Smooth muscle cell (in vitro differentiated cells): ENCODE results near the gene MSL1. TPM values are rescaled to one million over a fixed set of nuclear protein-coding genes. Genes with fewer than 3 reads are reported as not detected.

Source experiments
- DNase-seq: peaks from one replicate; lab custom pipeline; 2025; ENCODE audit not compliant: unreplicated experiment; lab: John Stamatoyannopoulos, UW
- H2AFZ ChIP-seq: fragments of 200-600 bp; sonication (generic); 2 replicates; pipeline ENCODE4 v1.6.0; 2016; ENCODE audit warnings: antibody characterized with exemption, low read depth, mild to moderate bottlenecking
- H3F3A ChIP-seq: fragments of 200-600 bp; sonication (generic); 2 replicates; pipeline ENCODE4 v1.6.0; 2017; ENCODE audit warnings: antibody characterized with exemption, low read depth
- H3K27ac ChIP-seq: fragments of 200-600 bp; sonication (generic); 2 replicates; pipeline ENCODE4 v1.5.1; 2016; ENCODE audit warnings: low read depth, mild to moderate bottlenecking
- H3K27me3 ChIP-seq: fragments of 200-600 bp; sonication (generic); 2 replicates; pipeline ENCODE4 v1.6.1; 2016; ENCODE audit warnings: low read depth, mild to moderate bottlenecking
- H3K36me3 ChIP-seq: fragments of 200-600 bp; sonication (generic); 2 replicates; pipeline ENCODE4 v1.5.1; 2016; ENCODE audit warnings: low read depth
- H3K4me1 ChIP-seq: fragments of 200-600 bp; sonication (generic); 2 replicates; pipeline ENCODE4 v1.5.1; 2016; ENCODE audit warnings: low read depth
- H3K4me2 ChIP-seq: fragments of 200-600 bp; sonication (generic); 2 replicates; pipeline ENCODE4 v1.6.0; 2016; ENCODE audit warnings: mild to moderate bottlenecking
- H3K4me3 ChIP-seq: fragments of 200-600 bp; sonication (generic); 2 replicates; pipeline ENCODE4 v1.5.1; 2016; ENCODE audit warnings: mild to moderate bottlenecking
- H3K79me2 ChIP-seq: fragments of 200-600 bp; sonication (generic); 2 replicates; pipeline ENCODE4 v1.6.0; 2016; ENCODE audit warnings: low read depth, mild to moderate bottlenecking
- H3K9ac ChIP-seq: fragments of 200-600 bp; sonication (generic); 2 replicates; pipeline ENCODE4 v1.6.0; 2016; ENCODE audit warnings: low read depth
- H3K9me3 ChIP-seq: fragments of 200-600 bp; sonication (generic); replicated peaks from 2 replicates; pipeline ENCODE4 v1.5.1; 2016; ENCODE audit warnings: low read depth
- H4K20me1 ChIP-seq: fragments of 200-600 bp; sonication (generic); 2 replicates; pipeline ENCODE4 v1.6.0; 2016; ENCODE audit warnings: low read depth
- WGBS: methylation state at CpG from one replicate; pipeline ENCODE4 v1.1.7; 2016; ENCODE audit warnings: low lambda C conversion rate; 5-methylcytosine and 5-hydroxymethylcytosine counted together
- polyA plus RNA-seq: library from polyadenylated mRNA; unstranded; fragments of >200 nt; fragmentation: Nextera tagmentation; extraction: Ambion mirVana; gene quantifications from 2 replicates; pipeline ENCODE4 v1.2.1, GENCODE V29; 2016
- total RNA-seq: library from RNA; depleted of rRNA; stranded (reverse); fragments of >200 nt; gene quantifications from 2 replicates; pipeline ENCODE4 v1.2.3, GENCODE V29; 2014
- TF ChIP-seq, protein P1 (sequence below): fragments of 200-600 bp; sonication (generic); IDR thresholded peaks from 2 replicates; pipeline ENCODE4 v1.5.1; 2017; ENCODE audit warnings: borderline replicate concordance, mild to moderate bottlenecking, antibody characterized with exemption; ENCODE audit not compliant: insufficient read depth, poor library complexity, severe bottlenecking

Gene MSL1
- total and polyA plus RNA-seq, 2 experiments from 2014 or later = 24.6 to 74.9 TPM

DNA sequence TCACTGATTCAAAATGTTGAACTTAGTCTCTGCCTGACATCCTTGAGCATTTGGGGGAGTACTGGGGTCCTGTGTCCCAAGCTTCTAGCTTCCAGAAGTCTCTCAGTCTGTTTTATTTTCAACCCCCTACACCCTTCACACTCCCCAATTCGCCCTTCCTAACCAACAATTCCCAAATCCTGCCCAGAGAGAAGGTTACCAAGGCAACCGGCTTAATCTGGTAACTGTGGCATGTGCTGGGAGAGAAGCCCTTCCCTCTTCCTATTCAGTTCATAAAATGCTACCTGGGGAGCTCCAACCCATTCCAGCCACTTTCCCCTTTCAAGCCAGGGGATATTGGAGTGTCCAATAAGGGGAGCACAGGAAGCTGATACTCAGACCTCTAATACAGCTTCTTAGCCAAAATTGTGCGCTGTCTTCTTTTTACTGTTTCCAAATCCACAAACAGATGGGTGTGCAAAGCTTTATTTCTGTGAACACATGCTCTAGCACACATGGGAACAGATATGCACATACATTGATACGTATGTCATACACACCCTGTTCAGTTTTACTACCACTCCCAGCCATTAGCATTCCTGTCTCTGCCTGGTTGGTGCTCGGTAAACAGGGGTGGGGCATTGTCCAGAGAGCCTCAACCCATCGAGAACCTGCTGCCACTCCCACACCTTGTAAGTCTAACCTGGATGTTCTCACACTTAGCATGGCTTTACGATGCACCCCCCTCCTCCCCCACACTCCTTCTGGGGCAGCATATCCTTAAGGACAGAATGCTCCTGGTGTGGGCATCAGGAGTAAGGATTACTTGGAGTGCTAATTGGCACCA, 54.4 kb downstream of the MSL1 start:
- H3F3A ChIP-seq = peaks cover 11% of the 10 kb centered on the region
- H3K27me3 ChIP-seq = no peaks in the 10 kb centered on the region
- no peak for DNase-seq
- TF ChIP-seq, protein P1, sequence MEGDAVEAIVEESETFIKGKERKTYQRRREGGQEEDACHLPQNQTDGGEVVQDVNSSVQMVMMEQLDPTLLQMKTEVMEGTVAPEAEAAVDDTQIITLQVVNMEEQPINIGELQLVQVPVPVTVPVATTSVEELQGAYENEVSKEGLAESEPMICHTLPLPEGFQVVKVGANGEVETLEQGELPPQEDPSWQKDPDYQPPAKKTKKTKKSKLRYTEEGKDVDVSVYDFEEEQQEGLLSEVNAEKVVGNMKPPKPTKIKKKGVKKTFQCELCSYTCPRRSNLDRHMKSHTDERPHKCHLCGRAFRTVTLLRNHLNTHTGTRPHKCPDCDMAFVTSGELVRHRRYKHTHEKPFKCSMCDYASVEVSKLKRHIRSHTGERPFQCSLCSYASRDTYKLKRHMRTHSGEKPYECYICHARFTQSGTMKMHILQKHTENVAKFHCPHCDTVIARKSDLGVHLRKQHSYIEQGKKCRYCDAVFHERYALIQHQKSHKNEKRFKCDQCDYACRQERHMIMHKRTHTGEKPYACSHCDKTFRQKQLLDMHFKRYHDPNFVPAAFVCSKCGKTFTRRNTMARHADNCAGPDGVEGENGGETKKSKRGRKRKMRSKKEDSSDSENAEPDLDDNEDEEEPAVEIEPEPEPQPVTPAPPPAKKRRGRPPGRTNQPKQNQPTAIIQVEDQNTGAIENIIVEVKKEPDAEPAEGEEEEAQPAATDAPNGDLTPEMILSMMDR = no peak
- no peak overlapping the region for H3K4me2 ChIP-seq
- no peak overlapping the region for H3K27ac ChIP-seq
- H3K9ac ChIP-seq = no peak overlapping the region
- H2AFZ ChIP-seq = no peak overlapping the region
- peaks cover 15% of the 10 kb centered on the region for H4K20me1 ChIP-seq
- no peaks in the 10 kb centered on the region for H3K9me3 ChIP-seq
- no peak overlapping the region for H3K4me3 ChIP-seq
- WGBS = 84% methylated on average over 7 of the region's 7 CpGs
- H3K4me1 ChIP-seq = peaks cover 6% of the 10 kb centered on the region
- no peaks in the 10 kb centered on the region for H3K79me2 ChIP-seq
- H3K36me3 ChIP-seq = no peaks in the 10 kb centered on the region

DNA sequence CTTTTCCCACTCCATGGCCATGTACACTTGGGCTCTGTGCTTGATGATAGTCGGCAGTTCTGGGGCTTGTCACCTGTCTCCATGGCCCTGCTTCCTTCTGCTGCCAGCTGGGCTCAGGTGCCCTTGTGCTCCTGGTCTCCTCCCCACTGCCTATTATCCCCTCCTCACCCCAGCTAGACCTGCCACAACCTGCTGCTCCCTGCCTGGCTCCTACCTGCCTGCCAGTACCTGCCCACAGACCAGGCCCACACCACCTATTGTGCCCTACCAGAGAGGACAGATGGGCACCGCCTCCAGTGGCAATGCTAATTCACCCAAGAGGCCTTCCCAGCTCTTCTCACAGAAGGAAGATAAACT, 55.0 kb downstream of the MSL1 start:
- H4K20me1 ChIP-seq = peaks cover 15% of the 10 kb centered on the region
- TF ChIP-seq, protein P1 = no peak
- H2AFZ ChIP-seq = no peak overlapping the region
- peak overlapping the region; percentile 100 for H3K4me2 ChIP-seq
- no peak overlapping the region for H3K27ac ChIP-seq
- no peaks in the 10 kb centered on the region for H3K9me3 ChIP-seq
- H3K79me2 ChIP-seq = no peaks in the 10 kb centered on the region
- H3F3A ChIP-seq = peaks cover 11% of the 10 kb centered on the region
- H3K9ac ChIP-seq = no peak overlapping the region
- H3K4me3 ChIP-seq = no peak overlapping the region
- H3K36me3 ChIP-seq = no peaks in the 10 kb centered on the region
- peaks cover 6% of the 10 kb centered on the region for H3K4me1 ChIP-seq
- no peaks in the 10 kb centered on the region for H3K27me3 ChIP-seq
- 92% methylated on average over 2 of the region's 2 CpGs for WGBS
- DNase-seq = no peak

DNA sequence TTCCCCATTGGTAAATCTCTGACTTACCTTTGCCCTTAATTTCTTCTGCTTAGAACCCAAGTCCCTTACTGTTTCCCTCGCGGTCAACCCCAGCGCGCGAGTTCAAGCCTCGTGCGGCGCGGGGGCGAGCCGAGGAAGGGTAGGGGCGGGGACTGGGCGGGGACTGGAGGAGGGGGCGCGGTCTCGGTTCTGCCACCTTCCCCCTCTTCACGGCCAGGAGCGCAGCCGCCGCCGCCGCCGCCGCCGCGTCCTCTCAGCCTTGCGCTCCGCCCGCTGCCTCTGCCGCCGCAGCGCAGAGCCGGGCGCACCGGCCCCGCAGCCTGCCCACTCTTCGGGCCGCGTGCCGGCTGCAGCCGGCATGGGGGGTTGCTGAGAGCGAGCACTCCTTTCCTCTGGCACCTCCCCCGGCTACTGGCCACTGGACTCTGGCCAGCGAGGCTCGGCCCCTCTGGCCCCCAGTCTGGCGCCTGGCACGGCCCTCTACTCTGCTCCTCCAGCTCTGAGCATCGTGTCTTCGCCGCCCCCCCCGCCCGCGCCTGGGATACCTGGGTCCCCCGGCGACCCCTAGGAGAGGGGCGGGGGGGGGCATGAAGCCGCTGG, 55.6 kb downstream of the MSL1 start, which contains the start of gene RAPGEFL1:
Gene RAPGEFL1 (plus strand): TSS at position 196 of the 600 bp plus-strand sequence. CDS start 392 bp downstream, at position 588.
- WGBS = 3% methylated on average over 30 of the region's 57 CpGs
- peak; percentile 42 for DNase-seq
- TF ChIP-seq, protein P1 = no peak
- no peak within 1 kb of the TSS for H3K27ac ChIP-seq
- no peak within 1 kb of the TSS for H2AFZ ChIP-seq
- no peaks in the 10 kb centered on the region for H3K79me2 ChIP-seq
- H3K4me3 ChIP-seq = peak within 1 kb of the TSS; percentile 75
- H3K27me3 ChIP-seq = no peaks in the 10 kb centered on the region
- peak within 1 kb of the TSS; percentile 22 for H3K9ac ChIP-seq
- peaks cover 6% of the 10 kb centered on the region for H3K4me1 ChIP-seq
- H3F3A ChIP-seq = peaks cover 11% of the 10 kb centered on the region
- H3K4me2 ChIP-seq = peak within 1 kb of the TSS; percentile 100
- H4K20me1 ChIP-seq = peaks cover 15% of the 10 kb centered on the region
- no peaks in the 10 kb centered on the region for H3K9me3 ChIP-seq
- no peaks in the 10 kb centered on the region for H3K36me3 ChIP-seq
